ENCODE data around the gene PPP2R2D. TPM values are rescaled to one million over a fixed set of nuclear protein-coding genes. Genes with fewer than 3 reads are reported as not detected.

The PPP2R2D gene
- total and polyA plus RNA-seq, 2 donors: 29.3 to 32.3 TPM

- no peak for DNase-seq (ENCODE audit: low read depth in 6 of 9, low spot score in 9 of 9)
- peaks cover 6 to 21% of the 10 kb centered on the region in 2 donors for H3K4me1 ChIP-seq (ENCODE audit: control insufficient read depth in 2 of 2, insufficient read depth in 2 of 2, low read length in 2 of 2)
- 98% methylated on average over 9 of the region's 9 CpGs for WGBS
These were observed 24.9 kb downstream of the PPP2R2D start for GRCh38 chr10:131925716-131926115.

DNA sequence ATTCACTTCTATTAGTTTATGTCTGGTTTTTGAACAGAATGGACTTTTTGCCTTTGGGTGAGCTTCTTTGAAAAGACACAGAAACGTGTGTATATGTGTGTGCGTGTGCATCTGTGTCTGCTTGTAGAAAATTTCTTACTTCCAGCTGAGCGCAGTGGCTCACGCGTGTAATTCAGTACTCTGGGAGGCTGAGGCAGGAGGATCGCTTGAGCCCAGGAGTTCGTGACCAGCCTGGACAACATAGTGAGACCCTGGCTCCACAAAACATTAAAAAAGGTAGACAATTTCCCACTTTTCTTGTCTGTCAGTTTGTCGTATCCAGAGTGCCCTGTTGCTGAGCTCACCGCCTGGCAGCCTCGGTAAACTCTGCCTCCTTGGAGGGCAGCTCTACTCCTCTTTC, 25.4 kb downstream of the PPP2R2D start:
- peaks cover 5 to 10% of the 10 kb centered on the region in 2 donors for H3K36me3 ChIP-seq (ENCODE audit: control insufficient read depth in 2 of 2, insufficient read depth in 2 of 2, low read length in 1 of 2)
- peaks cover 6 to 26% of the 10 kb centered on the region in 2 donors for H3K4me1 ChIP-seq (ENCODE audit: control insufficient read depth in 2 of 2, insufficient read depth in 2 of 2, low read length in 2 of 2)
- H3K4me3 ChIP-seq (ENCODE audit: low read length in 2 of 2): no peak overlapping the region
- DNase-seq (ENCODE audit: low read depth in 6 of 9, low spot score in 9 of 9): no peak
- H3K9me3 ChIP-seq (ENCODE audit: control insufficient read depth in 2 of 2, insufficient read depth in 1 of 2, low read length in 1 of 2): peaks cover 0 to 3% of the 10 kb centered on the region in 2 donors
- 98% methylated on average over 10 of the region's 10 CpGs for WGBS
- no peak overlapping the region for H3K27ac ChIP-seq (ENCODE audit: low read depth in 1 of 2, low read length in 1 of 2)
- no peaks in the 10 kb centered on the region for H3K27me3 ChIP-seq (ENCODE audit: control insufficient read depth in 2 of 2, insufficient read depth in 1 of 2, low read length in 1 of 2)

More at GRCh38 chr10:131925716-131926115, 24.9 kb downstream of the PPP2R2D start:
- H3K4me3 ChIP-seq (ENCODE audit: low read length in 2 of 2): no peak overlapping the region
- H3K27me3 ChIP-seq (ENCODE audit: control insufficient read depth in 2 of 2, insufficient read depth in 1 of 2, low read length in 1 of 2): no peaks in the 10 kb centered on the region
- H3K27ac ChIP-seq (ENCODE audit: low read depth in 1 of 2, low read length in 1 of 2): no peak overlapping the region
- H3K36me3 ChIP-seq (ENCODE audit: control insufficient read depth in 2 of 2, insufficient read depth in 2 of 2, low read length in 1 of 2): peaks cover 5 to 10% of the 10 kb centered on the region in 2 donors
- peaks cover 0 to 3% of the 10 kb centered on the region in 2 donors for H3K9me3 ChIP-seq (ENCODE audit: control insufficient read depth in 2 of 2, insufficient read depth in 1 of 2, low read length in 1 of 2)

DNA sequence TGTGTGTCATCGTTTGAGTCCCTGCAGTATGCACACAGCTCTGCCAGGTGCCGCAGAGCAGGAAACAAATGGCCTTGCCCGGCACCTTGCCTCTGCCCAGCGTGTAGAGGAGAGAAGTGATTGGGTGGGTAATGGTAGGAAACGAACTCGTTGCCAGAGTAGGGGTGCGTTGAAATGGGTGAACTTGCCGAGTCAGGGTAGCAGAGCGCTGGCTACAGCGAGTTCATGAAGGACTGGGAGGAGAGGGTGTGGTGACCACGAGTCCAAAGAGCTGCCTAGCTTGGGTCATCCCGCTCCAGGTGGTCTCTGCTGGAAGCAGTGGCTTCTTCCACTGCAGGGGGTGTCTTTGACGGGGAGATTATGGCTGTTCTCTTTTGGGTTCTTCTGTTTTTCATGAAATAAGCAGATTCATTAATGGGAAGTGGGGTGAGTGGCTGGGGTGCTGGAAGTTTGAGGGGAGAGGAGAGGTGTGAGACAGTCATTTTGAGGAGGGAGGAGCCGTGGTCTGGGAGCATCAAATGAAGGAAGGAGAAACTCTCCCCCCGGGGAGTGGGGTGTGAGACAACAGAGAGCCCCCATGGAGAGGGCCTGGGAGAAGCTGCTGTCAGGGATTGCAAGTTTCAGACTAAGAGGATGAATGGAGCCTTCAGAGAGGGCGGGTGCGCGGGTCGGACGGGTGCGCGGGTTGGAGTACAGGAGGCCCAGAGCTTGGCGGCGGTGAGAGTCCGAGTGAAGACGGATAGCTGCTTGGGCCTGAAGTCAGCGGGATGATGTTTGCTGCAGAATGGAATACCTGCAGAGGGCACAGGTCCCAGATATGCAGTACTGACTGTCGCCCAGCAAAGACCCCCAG, 26.2 kb downstream of the PPP2R2D start:
- Histone ChIP-seq H3K4me3 (ENCODE audit: low read length in 2 of 2) (no peak overlapping the region), H3K27me3 (ENCODE audit: control insufficient read depth in 2 of 2, insufficient read depth in 1 of 2, low read length in 1 of 2) (no peaks in the 10 kb centered on the region), H3K36me3 (ENCODE audit: control insufficient read depth in 2 of 2, insufficient read depth in 2 of 2, low read length in 1 of 2) (peaks cover 5 to 10% of the 10 kb centered on the region in 2 donors), H3K27ac (ENCODE audit: low read depth in 1 of 2, low read length in 1 of 2) (no peak overlapping the region), H3K4me1 (ENCODE audit: control insufficient read depth in 2 of 2, insufficient read depth in 2 of 2, low read length in 2 of 2) (peaks cover 6 to 31% of the 10 kb centered on the region in 2 donors), H3K9me3 (ENCODE audit: control insufficient read depth in 2 of 2, insufficient read depth in 1 of 2, low read length in 1 of 2) (peaks cover 0 to 3% of the 10 kb centered on the region in 2 donors)
- no peak for DNase-seq (ENCODE audit: low read depth in 6 of 9, low spot score in 9 of 9)
- 98% methylated on average over 28 of the region's 28 CpGs for WGBS

DNA sequence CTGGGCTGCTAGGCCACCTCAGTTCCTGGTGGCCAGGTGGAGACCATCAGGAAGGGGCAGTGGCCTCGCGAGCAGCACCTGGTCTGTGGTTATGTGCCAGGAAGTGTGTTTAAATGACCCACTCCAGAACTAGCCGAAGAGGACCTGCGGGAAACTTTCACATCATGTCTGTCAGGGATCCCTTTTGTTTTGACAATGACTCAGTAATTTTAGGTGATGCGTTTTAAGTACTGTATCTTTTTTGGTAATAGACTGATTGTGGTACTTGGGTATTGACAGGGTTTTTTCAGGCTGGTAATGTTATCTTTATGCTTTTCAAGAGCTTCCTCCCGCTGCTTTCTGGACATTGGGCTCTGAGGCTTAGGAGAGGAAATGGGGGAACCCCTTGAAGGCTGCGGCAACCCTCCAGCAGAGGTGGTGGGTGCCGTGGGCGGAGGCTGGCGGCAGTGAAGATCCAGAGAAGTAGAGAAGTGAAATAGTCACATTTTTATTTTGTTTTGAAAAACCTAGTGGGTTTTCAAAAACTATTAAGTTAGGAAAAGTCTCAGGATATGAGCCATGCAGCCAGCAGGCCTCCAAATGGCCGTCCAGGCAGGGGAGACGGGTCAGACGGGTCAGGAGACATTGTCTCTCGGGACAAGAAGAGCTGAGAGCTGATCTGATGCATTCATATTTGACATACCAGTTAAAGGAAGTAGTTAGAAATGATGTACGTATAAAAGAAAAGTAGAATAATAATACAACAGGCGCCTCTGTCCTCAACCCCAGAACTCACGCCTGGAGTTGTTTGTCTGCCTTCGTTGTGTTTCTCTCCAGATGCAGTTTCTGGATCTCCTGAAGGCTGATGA, 27.7 kb downstream of the PPP2R2D start:
- Histone ChIP-seq H3K4me3 (ENCODE audit: low read length in 2 of 2) (no peak overlapping the region), H3K4me1 (ENCODE audit: control insufficient read depth in 2 of 2, insufficient read depth in 2 of 2, low read length in 2 of 2) (peaks cover 6 to 36% of the 10 kb centered on the region in 2 donors), H3K36me3 (ENCODE audit: control insufficient read depth in 2 of 2, insufficient read depth in 2 of 2, low read length in 1 of 2) (peaks cover 5 to 15% of the 10 kb centered on the region in 2 donors), H3K9me3 (ENCODE audit: control insufficient read depth in 2 of 2, insufficient read depth in 1 of 2, low read length in 1 of 2) (peaks cover 0 to 3% of the 10 kb centered on the region in 2 donors), H3K27me3 (ENCODE audit: control insufficient read depth in 2 of 2, insufficient read depth in 1 of 2, low read length in 1 of 2) (no peaks in the 10 kb centered on the region), H3K27ac (ENCODE audit: low read depth in 1 of 2, low read length in 1 of 2) (no peak overlapping the region)
- 49% methylated on average over 18 of the region's 18 CpGs for WGBS
- DNase-seq (ENCODE audit: low read depth in 6 of 9, low spot score in 9 of 9): peak in 3 of 9 donors; percentile 21 to 50 (median 34)

GRCh38 chr10:131929122-131929845, 28.5 kb downstream of the PPP2R2D start:
- H3K4me1 ChIP-seq (ENCODE audit: control insufficient read depth in 2 of 2, insufficient read depth in 2 of 2, low read length in 2 of 2): peaks cover 6 to 36% of the 10 kb centered on the region in 2 donors
- no peaks in the 10 kb centered on the region for H3K27me3 ChIP-seq (ENCODE audit: control insufficient read depth in 2 of 2, insufficient read depth in 1 of 2, low read length in 1 of 2)
- H3K4me3 ChIP-seq (ENCODE audit: low read length in 2 of 2): no peak overlapping the region
- WGBS: 91% methylated on average over 23 of the region's 23 CpGs
- DNase-seq (ENCODE audit: low read depth in 6 of 9, low spot score in 9 of 9): no peak
- peaks cover 7 to 17% of the 10 kb centered on the region in 2 donors for H3K36me3 ChIP-seq (ENCODE audit: control insufficient read depth in 2 of 2, insufficient read depth in 2 of 2, low read length in 1 of 2)
- H3K27ac ChIP-seq (ENCODE audit: low read depth in 1 of 2, low read length in 1 of 2): no peak overlapping the region
- peaks cover 0 to 3% of the 10 kb centered on the region in 2 donors for H3K9me3 ChIP-seq (ENCODE audit: control insufficient read depth in 2 of 2, insufficient read depth in 1 of 2, low read length in 1 of 2)

DNA sequence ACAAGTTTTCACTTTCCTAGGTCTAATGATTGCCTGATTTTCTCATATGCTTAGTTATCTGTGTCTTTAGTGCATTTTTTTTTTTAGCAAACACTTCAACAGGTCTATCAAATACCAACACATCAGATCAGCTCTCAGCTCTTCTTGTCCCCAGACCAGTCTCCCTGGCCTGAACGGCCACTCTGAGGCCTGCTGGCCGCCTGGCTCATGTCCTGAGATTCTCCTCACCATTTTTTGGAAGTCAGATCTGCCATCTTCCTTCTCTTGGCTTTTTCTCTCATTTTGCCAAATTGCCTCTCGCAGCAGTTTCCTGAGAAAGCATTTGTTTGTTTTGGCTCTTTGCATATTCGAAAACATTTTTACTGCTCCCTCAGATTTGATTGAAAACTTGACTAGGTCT, 29.3 kb downstream of the PPP2R2D start:
- no peak for DNase-seq (ENCODE audit: low read depth in 6 of 9, low spot score in 9 of 9)
- peaks cover 12 to 44% of the 10 kb centered on the region in 2 donors for H3K4me1 ChIP-seq (ENCODE audit: control insufficient read depth in 2 of 2, insufficient read depth in 2 of 2, low read length in 2 of 2)

DNA sequence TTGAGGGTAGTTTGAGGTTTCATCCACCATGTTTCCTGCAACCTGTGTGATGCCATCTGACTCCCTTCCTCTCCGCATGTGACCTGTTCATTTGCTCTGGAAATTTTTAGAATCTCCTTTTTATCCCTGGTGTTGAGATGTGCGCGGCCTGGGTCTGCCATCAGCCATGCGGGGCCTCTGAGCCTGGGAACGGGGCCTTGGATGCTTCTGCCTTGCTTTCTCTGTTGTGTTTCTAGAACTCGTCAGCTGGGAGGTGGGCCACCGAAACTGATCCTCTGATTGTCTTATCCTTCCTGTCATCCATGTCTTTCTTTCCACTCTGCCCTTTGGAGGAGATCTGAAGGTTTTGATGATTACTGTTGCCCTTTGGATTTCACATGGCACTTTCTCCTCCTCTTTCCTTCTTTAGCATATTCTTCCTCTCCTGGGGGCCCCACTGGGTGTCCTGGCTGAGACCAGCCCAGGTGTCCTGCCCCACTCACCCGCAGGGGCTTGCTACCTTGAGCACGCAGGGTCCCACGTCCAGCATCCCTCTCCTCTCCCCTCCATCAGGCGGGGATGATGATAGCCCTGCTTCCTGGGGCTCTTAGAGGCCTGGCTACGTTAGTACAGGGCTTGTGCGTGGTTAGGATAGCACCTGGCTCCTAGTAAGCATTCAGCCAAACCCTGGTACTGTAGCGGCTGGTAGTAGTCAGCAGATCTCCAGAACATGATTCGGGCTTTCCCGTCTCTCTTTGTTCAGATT, 29.9 kb downstream of the PPP2R2D start:
- peaks cover 14 to 47% of the 10 kb centered on the region in 2 donors for H3K4me1 ChIP-seq (ENCODE audit: control insufficient read depth in 2 of 2, insufficient read depth in 2 of 2, low read length in 2 of 2)
- H3K4me3 ChIP-seq (ENCODE audit: low read length in 2 of 2): no peak overlapping the region
- 95% methylated on average over 16 of the region's 16 CpGs for WGBS
- no peak for DNase-seq (ENCODE audit: low read depth in 6 of 9, low spot score in 9 of 9)
- H3K27me3 ChIP-seq (ENCODE audit: control insufficient read depth in 2 of 2, insufficient read depth in 1 of 2, low read length in 1 of 2): no peaks in the 10 kb centered on the region
- peaks cover 0 to 2% of the 10 kb centered on the region in 2 donors for H3K9me3 ChIP-seq (ENCODE audit: control insufficient read depth in 2 of 2, insufficient read depth in 1 of 2, low read length in 1 of 2)
- H3K27ac ChIP-seq (ENCODE audit: low read depth in 1 of 2, low read length in 1 of 2): no peak overlapping the region
- peaks cover 13 to 26% of the 10 kb centered on the region in 2 donors for H3K36me3 ChIP-seq (ENCODE audit: control insufficient read depth in 2 of 2, insufficient read depth in 2 of 2, low read length in 1 of 2)

More for the DNA sequence above, 29.3 kb downstream of the PPP2R2D start:
- H3K27ac ChIP-seq (ENCODE audit: low read depth in 1 of 2, low read length in 1 of 2): no peak overlapping the region
- 95% methylated on average over 4 of the region's 4 CpGs for WGBS
- no peak overlapping the region for H3K4me3 ChIP-seq (ENCODE audit: low read length in 2 of 2)
- peaks cover 0 to 3% of the 10 kb centered on the region in 2 donors for H3K9me3 ChIP-seq (ENCODE audit: control insufficient read depth in 2 of 2, insufficient read depth in 1 of 2, low read length in 1 of 2)
- peaks cover 13 to 25% of the 10 kb centered on the region in 2 donors for H3K36me3 ChIP-seq (ENCODE audit: control insufficient read depth in 2 of 2, insufficient read depth in 2 of 2, low read length in 1 of 2)
- no peaks in the 10 kb centered on the region for H3K27me3 ChIP-seq (ENCODE audit: control insufficient read depth in 2 of 2, insufficient read depth in 1 of 2, low read length in 1 of 2)

DNA sequence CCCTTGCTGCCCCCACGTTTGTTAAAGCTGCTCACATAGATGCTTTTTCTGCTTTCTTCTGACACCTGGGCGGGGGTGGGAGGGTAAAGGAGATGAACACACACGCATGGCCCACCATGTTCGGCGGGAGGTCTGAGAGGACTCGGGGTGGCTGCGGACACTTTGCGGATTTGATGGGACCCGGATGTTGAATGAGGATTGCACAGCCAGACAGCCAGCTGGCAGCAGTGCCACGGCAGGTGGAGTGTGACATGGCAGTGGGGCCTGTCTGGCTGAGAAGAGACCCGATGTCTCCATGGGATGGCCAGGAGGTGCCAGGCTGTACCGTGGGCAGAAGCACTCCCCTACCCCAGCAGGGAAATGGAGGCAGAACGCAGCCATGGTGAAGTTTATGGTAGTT, 31.2 kb downstream of the PPP2R2D start:
- 97% methylated on average over 13 of the region's 13 CpGs for WGBS
- peaks cover 14 to 29% of the 10 kb centered on the region in 2 donors for H3K36me3 ChIP-seq (ENCODE audit: control insufficient read depth in 2 of 2, insufficient read depth in 2 of 2, low read length in 1 of 2)
- H3K27ac ChIP-seq (ENCODE audit: low read depth in 1 of 2, low read length in 1 of 2): peak overlapping the region in 1 of 2 donors; percentile 26
- no peak for DNase-seq (ENCODE audit: low read depth in 6 of 9, low spot score in 9 of 9)
- peaks cover 14 to 47% of the 10 kb centered on the region in 2 donors for H3K4me1 ChIP-seq (ENCODE audit: control insufficient read depth in 2 of 2, insufficient read depth in 2 of 2, low read length in 2 of 2)
- no peak overlapping the region for H3K4me3 ChIP-seq (ENCODE audit: low read length in 2 of 2)
- no peaks in the 10 kb centered on the region for H3K9me3 ChIP-seq (ENCODE audit: control insufficient read depth in 2 of 2, insufficient read depth in 1 of 2, low read length in 1 of 2)
- H3K27me3 ChIP-seq (ENCODE audit: control insufficient read depth in 2 of 2, insufficient read depth in 1 of 2, low read length in 1 of 2): no peaks in the 10 kb centered on the region

Measured in thymus (tissue), 11 donors.